Kidney epithelial cell (primary cell): ENCODE measurements around the gene SPTBN4. TPM values are rescaled to one million over a fixed set of nuclear protein-coding genes. Genes with fewer than 3 reads are reported as not detected.
"Not testable (repeated sequence)": the region's sequence is repeated elsewhere in the genome, so short reads cannot be mapped to it uniquely, and the experiment has no call there.

Experiments
- DNase-seq: peaks from one replicate; pipeline ENCODE4 v3.0.0-alpha.2; 2010; ENCODE audit warnings: low read depth
- H3K27me3 ChIP-seq: 2 replicates; pipeline ENCODE4 v1.6.0; 2011; ENCODE audit warnings: low read length; ENCODE audit not compliant: control insufficient read depth, insufficient read depth
- H3K36me3 ChIP-seq: 2 replicates; pipeline ENCODE4 v1.5.1; 2011; ENCODE audit warnings: low read length; ENCODE audit not compliant: control insufficient read depth, insufficient read depth
- H3K4me3 ChIP-seq: 2 replicates; pipeline ENCODE4 v1.5.1; 2011; ENCODE audit warnings: low read depth, mild to moderate bottlenecking, control low read depth, low read length
- CTCF ChIP-seq: IDR thresholded peaks from 2 replicates; pipeline ENCODE4 v1.5.1; 2011; ENCODE audit warnings: mild to moderate bottlenecking, moderate library complexity, low read length, control low read depth, inconsistent platforms; ENCODE audit not compliant: insufficient read depth, poor library complexity, severe bottlenecking
- total RNA-seq: library from RNA; depleted of rRNA; stranded (reverse); fragments of >200 nt; gene quantifications from 2 replicates; pipeline ENCODE4 v1.2.3, GENCODE V29; 2015

SPTBN4 gene
- total RNA-seq, 1 donor from 2014 or later, result 2.4 TPM

- peaks cover 13% of the 10 kb centered on the region for H3K27me3 ChIP-seq
- H3K4me3 ChIP-seq, result no peak overlapping the region
- TF ChIP-seq CTCF, result no peak
- DNase-seq, result no peak
- no peaks in the 10 kb centered on the region for H3K36me3 ChIP-seq
Measured at GRCh38 chr19:40471111-40471510, 4.3 kb downstream of the SPTBN4 start.

GRCh38 chr19:40472516-40472915 is 5.7 kb downstream of the SPTBN4 start:
- no peak overlapping the region for H3K4me3 ChIP-seq
- no peak for TF ChIP-seq CTCF
- peaks cover under 1% of the 10 kb centered on the region for H3K27me3 ChIP-seq
- H3K36me3 ChIP-seq, result no peaks in the 10 kb centered on the region
- no peak for DNase-seq

- DNase-seq, result no peak
- TF ChIP-seq CTCF, result no peak
- H3K36me3 ChIP-seq, result no peaks in the 10 kb centered on the region
- no peaks in the 10 kb centered on the region for H3K27me3 ChIP-seq
- H3K4me3 ChIP-seq, result no peak overlapping the region
Measured at GRCh38 chr19:40474737-40475136, 7.9 kb downstream of the SPTBN4 start.

- DNase-seq, H3K27me3 ChIP-seq, H3K4me3 ChIP-seq, H3K36me3 ChIP-seq: not testable (repeated sequence)
Measured at GRCh38 chr19:40475878-40476644, 9.3 kb downstream of the SPTBN4 start.

GRCh38 chr19:40486017-40486416 is 19.2 kb downstream of the SPTBN4 start:
- Histone ChIP-seq H3K36me3 (no peaks in the 10 kb centered on the region), H3K4me3 (no peak overlapping the region), H3K27me3 (peaks cover 13% of the 10 kb centered on the region)
- TF ChIP-seq CTCF, result no peak
- DNase-seq, result no peak

- Histone ChIP-seq H3K27me3 (peaks cover 19% of the 10 kb centered on the region), H3K36me3 (no peaks in the 10 kb centered on the region), H3K4me3 (no peak overlapping the region)
- TF ChIP-seq CTCF, result no peak
- no peak for DNase-seq
Measured at GRCh38 chr19:40489882-40490230, 23.1 kb downstream of the SPTBN4 start.
